Measurements from ENCODE around the gene PIGQ.

Gene PIGQ

GRCh38 chr16:558298-559020, 11.3 kb upstream of the PIGQ start:
- Histone ChIP-seq H3K4me3 (ENCODE audit: low read depth, low read length) (no peak overlapping the region), H3K36me3 (replicated peaks) (peaks cover 4% of the 10 kb centered on the region), H3K27ac (no peak overlapping the region), H3K27me3 (replicated peaks) (peaks cover 36% of the 10 kb centered on the region)
- in situ Hi-C loops (cut with HindIII; ENCODE audit: low pct_ligation_motif_present, low sequenced_read_pairs): no loop called here
- TF ChIP-seq CTCF (IDR thresholded peaks at IDR 0.05; ENCODE audit: low read depth, low read length, missing control alignments): no peak
- DNase-seq: no peak

- Histone ChIP-seq H3K27me3 (replicated peaks) (peaks cover 36% of the 10 kb centered on the region), H3K36me3 (replicated peaks) (peaks cover 2% of the 10 kb centered on the region), H3K4me3 (ENCODE audit: low read depth, low read length) (no peak overlapping the region), H3K27ac (no peak overlapping the region)
- in situ Hi-C loops (cut with HindIII; ENCODE audit: low pct_ligation_motif_present, low sequenced_read_pairs): no loop called here
- DNase-seq: no peak
- TF ChIP-seq CTCF (IDR thresholded peaks at IDR 0.05; ENCODE audit: low read depth, low read length, missing control alignments): no peak
These were observed 10.8 kb upstream of the PIGQ start for GRCh38 chr16:559021-559380.

- in situ Hi-C loops (cut with HindIII; ENCODE audit: low pct_ligation_motif_present, low sequenced_read_pairs): no loop called here
- H3K4me3 ChIP-seq (ENCODE audit: low read depth, low read length): no peak overlapping the region
- no peak for DNase-seq
- H3K27me3 ChIP-seq (replicated peaks): peaks cover 36% of the 10 kb centered on the region
- TF ChIP-seq CTCF (IDR thresholded peaks at IDR 0.05; ENCODE audit: low read depth, low read length, missing control alignments): no peak
- H3K36me3 ChIP-seq (replicated peaks): no peaks in the 10 kb centered on the region
- no peak overlapping the region for H3K27ac ChIP-seq
These were observed 10.2 kb upstream of the PIGQ start for GRCh38 chr16:559411-560203.

- peaks cover 36% of the 10 kb centered on the region for H3K27me3 ChIP-seq (replicated peaks)
- no peak within 1 kb of the TSS for H3K27ac ChIP-seq
- no peak for TF ChIP-seq CTCF (IDR thresholded peaks at IDR 0.05; ENCODE audit: low read depth, low read length, missing control alignments)
- in situ Hi-C loops (cut with HindIII; ENCODE audit: low pct_ligation_motif_present, low sequenced_read_pairs): no loop called here
- no peak for DNase-seq
- no peaks in the 10 kb centered on the region for H3K36me3 ChIP-seq (replicated peaks)
- no peak within 1 kb of the TSS for H3K4me3 ChIP-seq (ENCODE audit: low read depth, low read length)
These were observed 9.5 kb upstream of the PIGQ start, which contains the start of gene PRR35 for GRCh38 chr16:560204-560700. Gene PRR35 (plus strand): TSS chr16:560394. CDS start chr16:563295, 2,901 bp downstream.

- in situ Hi-C loops (cut with HindIII; ENCODE audit: low pct_ligation_motif_present, low sequenced_read_pairs): no loop called here
- H3K4me3 ChIP-seq (ENCODE audit: low read depth, low read length): no peak overlapping the region
- DNase-seq: no peak
- peaks cover 36% of the 10 kb centered on the region for H3K27me3 ChIP-seq (replicated peaks)
- no peak for TF ChIP-seq CTCF (IDR thresholded peaks at IDR 0.05; ENCODE audit: low read depth, low read length, missing control alignments)
- H3K36me3 ChIP-seq (replicated peaks): no peaks in the 10 kb centered on the region
- H3K27ac ChIP-seq: no peak overlapping the region
These were observed 8.9 kb upstream of the PIGQ start for GRCh38 chr16:560701-561412.
